Natural killer cell (primary cell): ENCODE measurements around the gene TBCD. TPM values are rescaled to one million over a fixed set of nuclear protein-coding genes. Genes with fewer than 3 reads are reported as not detected.
A peak's percentile ranks its signal among the peaks of the same experiment; 100 is the strongest.

ENCODE experiments used
- ATAC-seq, 3 donors: fragments of 150-1000 bp in 2 of 3; fragments of 200-7000 bp in 1 of 3; cut with Tn5 transposase; 1 replicate in 1 of 3; 2 replicates in 2 of 3; pipeline ENCODE4 v1.10.0; 2021; ENCODE audit warnings: mild to moderate bottlenecking in 2 of 3, moderate library complexity in 2 of 3
- DNase-seq, 2 donors: peaks; one replicate each; pipeline versions ENCODE4 v3.0.0 to v3.0.0-alpha.2; 2013 to 2021; ENCODE audit warnings: mixed read lengths in 1 of 2
- H3K27ac ChIP-seq: one replicate; pipeline ENCODE4 v1.5.1; 2013; ENCODE audit warnings: mild to moderate bottlenecking, low read length
- H3K27me3 ChIP-seq: one replicate; pipeline ENCODE4 v1.6.1; 2013; ENCODE audit warnings: low read length; ENCODE audit not compliant: control insufficient read depth, insufficient read depth
- H3K36me3 ChIP-seq: one replicate; pipeline ENCODE4 v1.6.1; 2013; ENCODE audit warnings: low read length; ENCODE audit not compliant: control insufficient read depth, insufficient read depth
- H3K4me1 ChIP-seq: one replicate; pipeline ENCODE4 v1.6.1; 2013; ENCODE audit warnings: low read length; ENCODE audit not compliant: control insufficient read depth, insufficient read depth
- H3K4me3 ChIP-seq: one replicate; pipeline ENCODE4 v1.5.1; 2013; ENCODE audit warnings: low read length
- H3K9me3 ChIP-seq: one replicate; pipeline ENCODE4 v1.6.1; 2013; ENCODE audit warnings: low read length; ENCODE audit not compliant: control insufficient read depth, insufficient read depth
- H3K27ac Mint-ChIP-seq, 2 donors: one replicate each; pipeline ENCODE4 v1.8.0; 2022; ENCODE audit warnings: mild to moderate bottlenecking in 2 of 2, mixed read lengths in 2 of 2, moderate library complexity in 1 of 2
- H3K27me3 Mint-ChIP-seq, 2 donors: one replicate each; pipeline ENCODE4 v1.8.0; 2022; ENCODE audit warnings: low read depth in 2 of 2, mixed read lengths in 2 of 2
- H3K36me3 Mint-ChIP-seq: one replicate; pipeline ENCODE4 v1.8.0; 2022; ENCODE audit warnings: mixed read lengths
- H3K4me1 Mint-ChIP-seq, 2 donors: one replicate each; pipeline ENCODE4 v1.8.0; 2022; ENCODE audit warnings: mixed read lengths in 2 of 2
- H3K4me3 Mint-ChIP-seq: one replicate; pipeline ENCODE4 v1.8.0; 2022; ENCODE audit warnings: mild to moderate bottlenecking, moderate library complexity, mixed read lengths
- H3K9me3 Mint-ChIP-seq, 2 donors: one replicate each; pipeline ENCODE4 v1.8.0; 2022; ENCODE audit warnings: mixed read lengths in 2 of 2
- CTCF ChIP-seq: fragments of 200-600 bp; IDR thresholded peaks from one replicate; pipeline ENCODE4 v1.8.0; 2022; ENCODE audit warnings: antibody characterized with exemption
- WGBS: methylation state at CpG from one replicate; pipeline ENCODE4 v1.1.7; 2013; ENCODE audit warnings: missing lambda C conversion rate; ENCODE audit not compliant: insufficient coverage; 5-methylcytosine and 5-hydroxymethylcytosine counted together
- intact Hi-C: fragments of 100-400 bp; cut with micrococcal nuclease; formaldehyde crosslinking; loops from one replicate; pipeline ENCODE4 v1.14.2; 2022
- total RNA-seq, 4 donors: library from RNA; stranded (reverse); fragments of 120-200 nt in 1 of 4; gene quantifications; one replicate each; pipeline versions ENCODE4 v1.2.3 to v1.2.4, GENCODE V29; 2013 to 2022

Gene TBCD
- total RNA-seq, 3 donors from 2014 or later (not counting 1 experiment from before 2014, with no cell fraction given) = 92.0 to 149 (median 132) TPM

- H3K27ac ChIP-seq = no peak overlapping the region
- peaks cover 14 to 30% of the 10 kb centered on the region in 2 donors for H3K4me1 Mint-ChIP-seq
- no peaks in the 10 kb centered on the region for H3K27me3 Mint-ChIP-seq
- peak overlapping the region; percentile 21 for H3K4me3 Mint-ChIP-seq
- H3K9me3 Mint-ChIP-seq = no peaks in the 10 kb centered on the region
- no peak overlapping the region for H3K27ac Mint-ChIP-seq
- no peak overlapping the region for H3K4me3 ChIP-seq
- no peak for DNase-seq
- peaks cover 21% of the 10 kb centered on the region for H3K4me1 ChIP-seq
- no peak for TF ChIP-seq CTCF
- no peaks in the 10 kb centered on the region for H3K36me3 ChIP-seq
- intact Hi-C loops = no loop called here
- H3K36me3 Mint-ChIP-seq = no peaks in the 10 kb centered on the region
- H3K9me3 ChIP-seq = no peaks in the 10 kb centered on the region
- no peak for ATAC-seq
- no peaks in the 10 kb centered on the region for H3K27me3 ChIP-seq
- 93% methylated on average over 35 of the region's 35 CpGs for WGBS
Observed at GRCh38 chr17:82713071-82713723, 38.7 kb upstream of the TBCD start.

GRCh38 chr17:82716203-82717010, 35.5 kb upstream of the TBCD start, which contains the start of gene FN3KRP:
Gene FN3KRP (plus strand): TSS chr17:82716706. CDS start chr17:82716756, 50 bp downstream.
- ATAC-seq (peak; percentile 91 to 92 (median 91)), DNase-seq (peak; percentile 86 to 98)
- Histone ChIP-seq H3K27me3 (no peaks in the 10 kb centered on the region), H3K27ac (peak within 1 kb of the TSS; percentile 48), H3K4me1 (peaks cover 21% of the 10 kb centered on the region), H3K4me3 (peak within 1 kb of the TSS; percentile 77), H3K36me3 (peaks cover 17% of the 10 kb centered on the region), H3K9me3 (no peaks in the 10 kb centered on the region)
- intact Hi-C loops = no loop called here
- H3K9me3 Mint-ChIP-seq = no peaks in the 10 kb centered on the region
- no peak for TF ChIP-seq CTCF
- H3K4me3 Mint-ChIP-seq = peak within 1 kb of the TSS; percentile 95
- peaks cover 14 to 31% of the 10 kb centered on the region in 2 donors for H3K4me1 Mint-ChIP-seq
- no peaks in the 10 kb centered on the region for H3K27me3 Mint-ChIP-seq
- H3K27ac Mint-ChIP-seq = peak within 1 kb of the TSS; percentile 77 to 90
- WGBS = 0% methylated on average over 65 of the region's 75 CpGs
- no peaks in the 10 kb centered on the region for H3K36me3 Mint-ChIP-seq

- Histone ChIP-seq H3K4me3 (no peak overlapping the region), H3K36me3 (peaks cover 27% of the 10 kb centered on the region), H3K27ac (no peak overlapping the region), H3K27me3 (no peaks in the 10 kb centered on the region), H3K9me3 (no peaks in the 10 kb centered on the region), H3K4me1 (peaks cover 21% of the 10 kb centered on the region)
- no peak overlapping the region for H3K27ac Mint-ChIP-seq
- no peak for TF ChIP-seq CTCF
- DNase-seq = no peak
- H3K4me1 Mint-ChIP-seq = peaks cover 14 to 26% of the 10 kb centered on the region in 2 donors
- no peak for ATAC-seq
- H3K4me3 Mint-ChIP-seq = no peak overlapping the region
- no peaks in the 10 kb centered on the region for H3K9me3 Mint-ChIP-seq
- WGBS = 94% methylated on average over 18 of the region's 18 CpGs
- H3K36me3 Mint-ChIP-seq = peaks cover 5% of the 10 kb centered on the region
- intact Hi-C loops = no loop called here
- no peaks in the 10 kb centered on the region for H3K27me3 Mint-ChIP-seq
Observed at GRCh38 chr17:82718986-82719685, 32.7 kb upstream of the TBCD start.
